Measurements from ENCODE around the gene RHOT2.

The RHOT2 gene

GRCh38 chr16:716768-717325 is 48.9 kb downstream of the RHOT2 start:
- no peak for DNase-seq (ENCODE audit: low read depth)
- no peak for TF ChIP-seq CTCF (IDR thresholded peaks at IDR 0.05; ENCODE audit: insufficient read depth, low read depth, low read length, missing control alignments)
- peak overlapping the region; percentile 54 for H3K4me3 ChIP-seq (ENCODE audit: low read length)

GRCh38 chr16:717450-718245 is 49.7 kb downstream of the RHOT2 start:
- TF ChIP-seq CTCF (IDR thresholded peaks at IDR 0.05; ENCODE audit: insufficient read depth, low read depth, low read length, missing control alignments), result no peak
- H3K4me3 ChIP-seq (ENCODE audit: low read length), result no peak overlapping the region
- DNase-seq (ENCODE audit: low read depth), result no peak

- DNase-seq (ENCODE audit: low read depth), result no peak
- H3K4me3 ChIP-seq (ENCODE audit: low read length), result no peak overlapping the region
These were observed 50.5 kb downstream of the RHOT2 start for GRCh38 chr16:718389-718788.

GRCh38 chr16:718922-719321 is 51.0 kb downstream of the RHOT2 start:
- no peak for TF ChIP-seq CTCF (IDR thresholded peaks at IDR 0.05; ENCODE audit: insufficient read depth, low read depth, low read length, missing control alignments)
- DNase-seq (ENCODE audit: low read depth), result no peak
- no peak overlapping the region for H3K4me3 ChIP-seq (ENCODE audit: low read length)

More at GRCh38 chr16:718389-718788, 50.5 kb downstream of the RHOT2 start:
- TF ChIP-seq CTCF (IDR thresholded peaks at IDR 0.05; ENCODE audit: insufficient read depth, low read depth, low read length, missing control alignments), result no peak

DNA sequence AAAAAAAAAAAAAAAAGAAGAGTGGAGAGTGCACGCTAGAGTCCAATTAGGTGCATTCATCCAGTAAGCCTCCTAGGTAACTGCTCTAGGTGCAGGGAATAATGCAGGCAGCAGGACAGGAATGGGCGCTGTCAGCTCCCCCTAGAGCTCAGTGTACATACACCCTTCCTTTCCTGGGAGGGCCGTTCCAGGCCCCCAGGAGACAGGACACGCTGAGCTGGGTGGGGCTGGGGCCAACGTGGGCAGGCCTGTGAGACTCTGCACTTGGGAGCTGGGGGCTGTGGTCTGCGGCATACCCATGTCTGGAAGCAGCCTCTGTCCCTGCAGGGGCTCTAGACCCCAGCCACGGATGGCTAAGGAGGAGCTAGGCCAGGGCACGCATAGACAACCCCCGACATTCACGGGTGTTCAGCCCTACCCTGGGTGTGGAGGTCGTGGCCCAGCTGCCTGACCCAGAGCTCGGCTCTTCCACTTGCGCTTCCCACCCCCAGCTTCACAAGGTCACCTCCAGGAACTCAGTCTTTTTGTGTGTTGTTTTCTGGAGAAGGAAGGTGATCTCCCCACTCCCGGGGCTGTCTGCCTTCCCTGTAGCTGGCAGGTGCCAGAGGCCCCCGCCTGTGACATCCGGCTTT is 52.0 kb downstream of the RHOT2 start:
- TF ChIP-seq CTCF (IDR thresholded peaks at IDR 0.05; ENCODE audit: insufficient read depth, low read depth, low read length, missing control alignments), result peak; percentile 46
- peak overlapping the region; percentile 73 for H3K4me3 ChIP-seq (ENCODE audit: low read length)
- DNase-seq (ENCODE audit: low read depth), result peak; percentile 66

DNA sequence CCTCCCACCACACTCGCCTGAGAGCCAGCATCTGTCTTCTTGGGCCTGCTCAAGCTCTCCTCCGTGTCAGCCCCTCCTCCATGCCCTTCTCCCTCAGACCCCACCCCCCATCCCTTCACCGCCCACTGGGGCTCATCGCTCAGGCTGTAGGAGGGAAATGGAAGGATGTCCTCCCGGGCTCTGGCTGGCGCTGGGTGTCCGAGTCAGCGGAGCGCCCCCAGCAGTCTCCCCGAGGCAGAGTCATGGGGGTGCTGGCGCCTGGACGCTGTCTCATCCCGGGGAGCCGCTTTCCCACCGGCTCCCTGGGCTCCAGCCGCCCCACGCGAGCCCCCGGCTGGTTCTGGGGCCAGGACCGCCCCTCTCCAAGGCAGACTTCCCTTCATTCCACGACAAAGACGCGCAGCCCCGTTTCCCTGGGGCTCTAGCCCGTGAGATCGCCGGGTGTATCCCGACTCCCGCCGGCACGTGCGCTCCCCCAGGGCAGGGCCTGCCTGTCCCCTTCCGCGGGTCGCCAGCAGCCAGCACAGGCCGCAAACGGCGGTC is 52.6 kb downstream of the RHOT2 start:
- no peak for DNase-seq (ENCODE audit: low read depth)
- peak overlapping the region; percentile 73 for H3K4me3 ChIP-seq (ENCODE audit: low read length)
- TF ChIP-seq CTCF (IDR thresholded peaks at IDR 0.05; ENCODE audit: insufficient read depth, low read depth, low read length, missing control alignments), result no peak
